ENCODE results near the gene FEM1A. TPM values are rescaled to one million over a fixed set of nuclear protein-coding genes. Genes with fewer than 3 reads are reported as not detected.
"Not testable (repeated sequence)": the region's sequence is repeated elsewhere in the genome, so short reads cannot be mapped to it uniquely, and the experiment has no call there.

Gene FEM1A
- polyA plus RNA-seq, 2 donors: 5.2 to 6.1 TPM

- Histone ChIP-seq H3K27me3 (ENCODE audit: control insufficient read depth in 1 of 2, insufficient read depth in 2 of 2, low read length in 2 of 2) (no peaks in the 10 kb centered on the region), H3K4me3 (ENCODE audit: low read depth in 1 of 2, low read length in 2 of 2) (no peak overlapping the region), H3K36me3 (ENCODE audit: control insufficient read depth in 2 of 2, insufficient read depth in 2 of 2, low read length in 1 of 2) (no peaks in the 10 kb centered on the region), H3K4me1 (ENCODE audit: control insufficient read depth in 2 of 2, insufficient read depth in 2 of 2, low read length in 1 of 2) (peaks cover 0 to 4% of the 10 kb centered on the region in 2 donors), H3K27ac (ENCODE audit: low read depth in 2 of 2, low read length in 1 of 2) (no peak overlapping the region), H3K9me3 (ENCODE audit: control insufficient read depth in 2 of 2, insufficient read depth in 1 of 2, low read depth in 1 of 2, low read length in 1 of 2) (no peaks in the 10 kb centered on the region)
- 41 to 53% methylated on average over 2 of the region's 2 CpGs for WGBS, 2 donors
Measured at GRCh38 chr19:4772566-4772965, 19.0 kb upstream of the FEM1A start.

DNA sequence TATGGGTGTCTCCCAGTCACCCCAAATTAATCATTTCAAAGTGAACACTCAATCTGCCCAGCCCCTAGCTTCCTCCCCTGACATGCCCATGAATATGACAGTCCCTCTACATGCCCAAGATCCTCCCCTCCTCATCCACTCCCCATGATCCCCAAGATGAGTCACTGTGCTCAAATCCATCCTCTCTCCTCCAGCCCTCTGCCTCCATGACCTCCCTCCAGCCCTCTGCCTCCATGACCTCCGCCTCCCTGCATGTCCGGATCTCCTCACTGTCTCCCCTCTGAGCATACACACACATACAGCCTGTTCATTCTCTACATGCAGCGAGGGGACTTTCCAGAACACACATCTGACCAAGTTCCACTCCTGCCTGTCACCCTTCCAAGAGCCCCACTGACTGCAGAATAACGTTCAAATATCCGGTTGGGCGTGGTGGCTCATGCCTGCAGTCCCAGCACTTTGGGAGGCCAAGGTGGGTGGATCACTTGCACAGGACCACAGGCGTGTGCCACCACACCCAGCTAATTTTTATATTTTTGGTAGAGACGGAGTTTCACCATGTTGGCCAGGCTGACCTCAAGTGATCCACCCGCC is 18.4 kb upstream of the FEM1A start:
- H3K9me3 ChIP-seq (ENCODE audit: control insufficient read depth in 2 of 2, insufficient read depth in 1 of 2, low read depth in 1 of 2, low read length in 1 of 2): no peaks in the 10 kb centered on the region
- no peaks in the 10 kb centered on the region for H3K36me3 ChIP-seq (ENCODE audit: control insufficient read depth in 2 of 2, insufficient read depth in 2 of 2, low read length in 1 of 2)
- 51 to 54% methylated on average over 9 of the region's 9 CpGs for WGBS, 2 donors
- no peak overlapping the region for H3K27ac ChIP-seq (ENCODE audit: low read depth in 2 of 2, low read length in 1 of 2)
- H3K27me3 ChIP-seq (ENCODE audit: control insufficient read depth in 1 of 2, insufficient read depth in 2 of 2, low read length in 2 of 2): no peaks in the 10 kb centered on the region
- no peak overlapping the region for H3K4me3 ChIP-seq (ENCODE audit: low read depth in 1 of 2, low read length in 2 of 2)
- peaks cover 0 to 4% of the 10 kb centered on the region in 2 donors for H3K4me1 ChIP-seq (ENCODE audit: control insufficient read depth in 2 of 2, insufficient read depth in 2 of 2, low read length in 1 of 2)

DNA sequence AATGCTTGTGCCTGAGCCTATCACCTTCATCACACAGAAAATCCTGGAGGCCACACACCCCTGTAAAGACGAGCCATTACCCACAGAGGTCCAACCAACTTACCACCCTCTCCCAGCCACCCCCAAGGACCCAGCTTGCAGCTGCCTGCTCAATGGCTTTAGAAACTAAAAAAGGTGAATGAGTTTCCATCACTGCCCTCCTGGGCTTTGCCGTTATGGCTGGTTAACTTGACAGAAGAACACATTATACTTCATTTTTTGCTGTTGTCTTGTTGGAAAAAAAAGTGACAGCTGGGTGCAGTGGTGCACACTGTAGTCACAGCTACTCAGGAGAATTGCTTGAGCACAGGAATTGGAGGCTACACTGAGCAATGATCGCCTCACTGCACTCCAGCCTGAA is 17.4 kb upstream of the FEM1A start:
- H3K4me3 ChIP-seq (ENCODE audit: low read depth in 1 of 2, low read length in 2 of 2): no peak overlapping the region
- H3K4me1 ChIP-seq (ENCODE audit: control insufficient read depth in 2 of 2, insufficient read depth in 2 of 2, low read length in 1 of 2): peaks cover 0 to 4% of the 10 kb centered on the region in 2 donors
- WGBS, 2 donors: 52 to 57% methylated on average over 3 of the region's 3 CpGs
- no peaks in the 10 kb centered on the region for H3K9me3 ChIP-seq (ENCODE audit: control insufficient read depth in 2 of 2, insufficient read depth in 1 of 2, low read depth in 1 of 2, low read length in 1 of 2)
- no peaks in the 10 kb centered on the region for H3K36me3 ChIP-seq (ENCODE audit: control insufficient read depth in 2 of 2, insufficient read depth in 2 of 2, low read length in 1 of 2)
- no peaks in the 10 kb centered on the region for H3K27me3 ChIP-seq (ENCODE audit: control insufficient read depth in 1 of 2, insufficient read depth in 2 of 2, low read length in 2 of 2)
- no peak overlapping the region for H3K27ac ChIP-seq (ENCODE audit: low read depth in 2 of 2, low read length in 1 of 2)

- no peak overlapping the region for H3K27ac ChIP-seq (ENCODE audit: low read depth in 2 of 2, low read length in 1 of 2)
- peaks cover 0 to 4% of the 10 kb centered on the region in 2 donors for H3K4me1 ChIP-seq (ENCODE audit: control insufficient read depth in 2 of 2, insufficient read depth in 2 of 2, low read length in 1 of 2)
- no peaks in the 10 kb centered on the region for H3K27me3 ChIP-seq (ENCODE audit: control insufficient read depth in 1 of 2, insufficient read depth in 2 of 2, low read length in 2 of 2)
- 59 to 70% methylated on average over 5 of the region's 5 CpGs for WGBS, 2 donors
- H3K36me3 ChIP-seq (ENCODE audit: control insufficient read depth in 2 of 2, insufficient read depth in 2 of 2, low read length in 1 of 2): no peaks in the 10 kb centered on the region
- peaks cover 0 to under 1% of the 10 kb centered on the region in 2 donors for H3K9me3 ChIP-seq (ENCODE audit: control insufficient read depth in 2 of 2, insufficient read depth in 1 of 2, low read depth in 1 of 2, low read length in 1 of 2)
- no peak overlapping the region for H3K4me3 ChIP-seq (ENCODE audit: low read depth in 1 of 2, low read length in 2 of 2)
Measured at GRCh38 chr19:4775627-4776152, 15.8 kb upstream of the FEM1A start.

GRCh38 chr19:4776436-4777211 is 14.9 kb upstream of the FEM1A start:
- Histone ChIP-seq H3K27me3 (ENCODE audit: control insufficient read depth in 1 of 2, insufficient read depth in 2 of 2, low read length in 2 of 2) (no peaks in the 10 kb centered on the region), H3K36me3 (ENCODE audit: control insufficient read depth in 2 of 2, insufficient read depth in 2 of 2, low read length in 1 of 2) (no peaks in the 10 kb centered on the region), H3K4me3 (ENCODE audit: low read depth in 1 of 2, low read length in 2 of 2) (no peak overlapping the region), H3K4me1 (ENCODE audit: control insufficient read depth in 2 of 2, insufficient read depth in 2 of 2, low read length in 1 of 2) (peaks cover 0 to 4% of the 10 kb centered on the region in 2 donors), H3K27ac (ENCODE audit: low read depth in 2 of 2, low read length in 1 of 2) (no peak overlapping the region), H3K9me3 (ENCODE audit: control insufficient read depth in 2 of 2, insufficient read depth in 1 of 2, low read depth in 1 of 2, low read length in 1 of 2) (peaks cover 0 to 4% of the 10 kb centered on the region in 2 donors)
- 44 to 46% methylated on average over 14 of the region's 14 CpGs for WGBS, 2 donors

GRCh38 chr19:4778124-4778523 is 13.4 kb upstream of the FEM1A start:
- H3K9me3 ChIP-seq (ENCODE audit: control insufficient read depth in 2 of 2, insufficient read depth in 1 of 2, low read depth in 1 of 2, low read length in 1 of 2); H3K4me3 ChIP-seq (ENCODE audit: low read depth in 1 of 2, low read length in 2 of 2); H3K36me3 ChIP-seq (ENCODE audit: control insufficient read depth in 2 of 2, insufficient read depth in 2 of 2, low read length in 1 of 2); H3K27ac ChIP-seq (ENCODE audit: low read depth in 2 of 2, low read length in 1 of 2); H3K4me1 ChIP-seq (ENCODE audit: control insufficient read depth in 2 of 2, insufficient read depth in 2 of 2, low read length in 1 of 2); H3K27me3 ChIP-seq (ENCODE audit: control insufficient read depth in 1 of 2, insufficient read depth in 2 of 2, low read length in 2 of 2): not testable (repeated sequence)
- WGBS, 2 donors: 82 to 85% methylated on average over 5 of the region's 5 CpGs

- WGBS, 2 donors: 74 to 81% methylated on average over 6 of the region's 6 CpGs
- Histone ChIP-seq H3K36me3 (ENCODE audit: control insufficient read depth in 2 of 2, insufficient read depth in 2 of 2, low read length in 1 of 2) (no peaks in the 10 kb centered on the region), H3K9me3 (ENCODE audit: control insufficient read depth in 2 of 2, insufficient read depth in 1 of 2, low read depth in 1 of 2, low read length in 1 of 2) (peaks cover 0 to 4% of the 10 kb centered on the region in 2 donors), H3K27ac (ENCODE audit: low read depth in 2 of 2, low read length in 1 of 2) (no peak overlapping the region), H3K4me3 (ENCODE audit: low read depth in 1 of 2, low read length in 2 of 2) (no peak overlapping the region), H3K27me3 (ENCODE audit: control insufficient read depth in 1 of 2, insufficient read depth in 2 of 2, low read length in 2 of 2) (peaks cover 0 to 2% of the 10 kb centered on the region in 2 donors), H3K4me1 (ENCODE audit: control insufficient read depth in 2 of 2, insufficient read depth in 2 of 2, low read length in 1 of 2) (no peaks in the 10 kb centered on the region)
Measured at GRCh38 chr19:4780860-4781259, 10.7 kb upstream of the FEM1A start.

- H3K4me1 ChIP-seq (ENCODE audit: control insufficient read depth in 2 of 2, insufficient read depth in 2 of 2, low read length in 1 of 2): no peaks in the 10 kb centered on the region
- peaks cover 0 to 4% of the 10 kb centered on the region in 2 donors for H3K9me3 ChIP-seq (ENCODE audit: control insufficient read depth in 2 of 2, insufficient read depth in 1 of 2, low read depth in 1 of 2, low read length in 1 of 2)
- peaks cover 0 to 2% of the 10 kb centered on the region in 2 donors for H3K27me3 ChIP-seq (ENCODE audit: control insufficient read depth in 1 of 2, insufficient read depth in 2 of 2, low read length in 2 of 2)
- no peak overlapping the region for H3K27ac ChIP-seq (ENCODE audit: low read depth in 2 of 2, low read length in 1 of 2)
- H3K4me3 ChIP-seq (ENCODE audit: low read depth in 1 of 2, low read length in 2 of 2): no peak overlapping the region
- 48 to 51% methylated on average over 3 of the region's 3 CpGs for WGBS, 2 donors
- no peaks in the 10 kb centered on the region for H3K36me3 ChIP-seq (ENCODE audit: control insufficient read depth in 2 of 2, insufficient read depth in 2 of 2, low read length in 1 of 2)
Measured at GRCh38 chr19:4781801-4782200, 9.7 kb upstream of the FEM1A start.

DNA sequence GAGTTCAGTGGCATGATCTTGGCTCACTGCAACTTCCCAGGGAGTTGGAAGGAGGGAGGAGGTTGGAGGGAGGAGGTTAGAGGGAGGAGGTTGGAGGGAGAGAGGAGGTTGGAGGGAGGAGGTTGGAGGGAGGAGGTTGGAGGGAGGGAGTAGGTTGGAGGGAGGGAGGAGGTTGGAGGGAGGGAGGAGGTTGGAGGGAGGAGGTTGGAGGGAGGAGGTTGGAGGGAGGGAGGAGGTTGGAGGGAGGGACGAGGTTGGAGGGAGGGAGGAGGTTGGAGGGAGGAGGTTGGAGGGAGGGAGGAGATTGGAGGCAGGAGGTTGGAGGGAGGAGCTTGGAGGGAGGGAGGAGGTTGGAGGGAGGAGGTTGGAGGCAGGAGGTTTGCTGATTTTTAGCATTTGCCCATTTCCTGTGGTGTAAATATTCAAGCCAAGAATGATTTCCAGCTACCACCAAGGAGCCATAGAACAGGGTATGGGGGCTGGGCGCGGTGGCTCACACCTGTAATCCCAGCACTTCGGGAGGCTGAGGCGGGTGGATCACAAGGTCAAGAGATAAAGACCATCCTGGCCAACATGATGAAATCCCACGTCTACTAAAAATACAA is 5.0 kb upstream of the FEM1A start:
- H3K9me3 ChIP-seq (ENCODE audit: control insufficient read depth in 2 of 2, insufficient read depth in 1 of 2, low read depth in 1 of 2, low read length in 1 of 2): not testable (repeated sequence)

More for the DNA sequence above, 5.0 kb upstream of the FEM1A start:
- not testable (repeated sequence) for H3K36me3 ChIP-seq (ENCODE audit: control insufficient read depth in 2 of 2, insufficient read depth in 2 of 2, low read length in 1 of 2); H3K27me3 ChIP-seq (ENCODE audit: control insufficient read depth in 1 of 2, insufficient read depth in 2 of 2, low read length in 2 of 2); H3K27ac ChIP-seq (ENCODE audit: low read depth in 2 of 2, low read length in 1 of 2); H3K4me1 ChIP-seq (ENCODE audit: control insufficient read depth in 2 of 2, insufficient read depth in 2 of 2, low read length in 1 of 2); H3K4me3 ChIP-seq (ENCODE audit: low read depth in 1 of 2, low read length in 2 of 2)
- 76 to 85% methylated on average over 5 of the region's 6 CpGs for WGBS, 2 donors
